HG03558 (cell line): ENCODE measurements around the gene PEX16.
A peak's percentile ranks its signal among the peaks of the same experiment; 100 is the strongest.

Experiments
- ATAC-seq: cut with Tn5 transposase; IDR thresholded peaks from one replicate; pipeline ENCODE4 v1.9.1; 2021; ENCODE audit warnings: moderate number of reproducible peaks; ENCODE audit not compliant: unreplicated experiment; ENCODE audit errors: extremely low read depth

The PEX16 gene

GRCh38 chr11:45917623-45918330 is at the start of gene PEX16:
Gene PEX16 (minus strand): TSS chr11:45917877. CDS start chr11:45917811, 66 bp downstream.
- peak; percentile 59 for ATAC-seq

- no peak for ATAC-seq
These were observed 47.3 kb upstream of the PEX16 start for GRCh38 chr11:45964911-45965389.

GRCh38 chr11:45961751-45962240 is 44.1 kb upstream of the PEX16 start:
- no peak for ATAC-seq

- no peak for ATAC-seq
These were observed 42.9 kb upstream of the PEX16 start for GRCh38 chr11:45960387-45961095.

- no peak for ATAC-seq
These were observed 42.2 kb upstream of the PEX16 start for GRCh38 chr11:45959851-45960250.

- ATAC-seq: no peak
These were observed 32.3 kb upstream of the PEX16 start for GRCh38 chr11:45949992-45950407.

GRCh38 chr11:45948356-45948755 is 30.7 kb upstream of the PEX16 start:
- no peak for ATAC-seq

- ATAC-seq: no peak
These were observed 30.2 kb upstream of the PEX16 start for GRCh38 chr11:45947885-45948284.

- ATAC-seq: no peak
These were observed 27.8 kb upstream of the PEX16 start for GRCh38 chr11:45945397-45945999.

- no peak for ATAC-seq
These were observed 24.7 kb upstream of the PEX16 start for GRCh38 chr11:45942381-45942780.

- ATAC-seq: no peak
These were observed 23.6 kb upstream of the PEX16 start for GRCh38 chr11:45941285-45941684.

GRCh38 chr11:45939836-45940235 is 22.2 kb upstream of the PEX16 start:
- no peak for ATAC-seq

GRCh38 chr11:45937916-45938315 is 20.2 kb upstream of the PEX16 start:
- ATAC-seq: no peak

GRCh38 chr11:45936511-45937054 is 18.9 kb upstream of the PEX16 start:
- no peak for ATAC-seq

GRCh38 chr11:45935349-45936064 is 17.8 kb upstream of the PEX16 start:
- no peak for ATAC-seq

GRCh38 chr11:45934580-45935318 is 17.1 kb upstream of the PEX16 start:
- no peak for ATAC-seq

GRCh38 chr11:45933846-45934579 is 16.3 kb upstream of the PEX16 start:
- no peak for ATAC-seq

- no peak for ATAC-seq
These were observed 15.6 kb upstream of the PEX16 start for GRCh38 chr11:45933131-45933831.
